ENCODE data around the gene TAF12. TPM values are rescaled to one million over a fixed set of nuclear protein-coding genes. Genes with fewer than 3 reads are reported as not detected.
A peak's percentile ranks its signal among the peaks of the same experiment; 100 is the strongest.
"Not testable (repeated sequence)": the region's sequence is repeated elsewhere in the genome, so short reads cannot be mapped to it uniquely, and the experiment has no call there.

TAF12 gene
- total RNA-seq, 4 donors from 2014 or later = 33.5 to 81.6 (median 65.0) TPM

GRCh38 chr1:28675924-28676257 is 33.0 kb upstream of the TAF12 start:
- Histone ChIP-seq H3K27ac (peak overlapping the region; percentile 74 to 83 (median 82)), H3K9me3 (no peaks in the 10 kb centered on the region), H3K4me3 (peak overlapping the region in 2 of 4 donors; percentile 15 to 22), H3K27me3 (no peaks in the 10 kb centered on the region), H3K36me3 (no peaks in the 10 kb centered on the region), H3K4me1 (peaks cover 4 to 8% of the 10 kb centered on the region in 2 donors)
- in situ Hi-C loops (cut with MboI; ENCODE audit: low sequenced_read_pairs in 4 of 4) = no loop called here
- ATAC-seq (no peak), DNase-seq (no peak)
- TF ChIP-seq CTCF (IDR thresholded peaks at IDR 0.05 in 4 of 5, conservative IDR thresholded peaks at IDR 0.05 in 1 of 5) (no peak), POLR2A (IDR thresholded peaks at IDR 0.05) (no peak)
- intact Hi-C loops (cut with DNase I; ENCODE audit: low total_unique reads) = loop anchor here (2.0 kb wide), 1 partner anchor 59 kb away; no protein-coding TSS in a partner anchor

GRCh38 chr1:28672971-28673370 is 30.1 kb upstream of the TAF12 start:
- intact Hi-C loops (cut with DNase I; ENCODE audit: low total_unique reads); H3K36me3 ChIP-seq; H3K4me3 ChIP-seq; H3K27me3 ChIP-seq; in situ Hi-C loops (cut with MboI; ENCODE audit: low sequenced_read_pairs in 4 of 4); ATAC-seq; DNase-seq; H3K27ac ChIP-seq; H3K9me3 ChIP-seq: not testable (repeated sequence)
- H3K4me1 ChIP-seq = peaks cover 13 to 17% of the 10 kb centered on the region in 2 donors

- Histone ChIP-seq H3K4me1 (peaks cover 18 to 24% of the 10 kb centered on the region in 2 donors), H3K27ac (peak overlapping the region in 1 of 4 donors; percentile 11), H3K4me3 (no peak overlapping the region), H3K36me3 (no peaks in the 10 kb centered on the region), H3K9me3 (no peaks in the 10 kb centered on the region), H3K27me3 (no peaks in the 10 kb centered on the region)
- intact Hi-C loops (cut with DNase I; ENCODE audit: low total_unique reads) (no loop called here), in situ Hi-C loops (cut with MboI; ENCODE audit: low sequenced_read_pairs in 4 of 4) (no loop called here)
- TF ChIP-seq CTCF (IDR thresholded peaks at IDR 0.05 in 4 of 5, conservative IDR thresholded peaks at IDR 0.05 in 1 of 5) (no peak), POLR2A (IDR thresholded peaks at IDR 0.05) (no peak)
- DNase-seq (no peak), ATAC-seq (no peak)
These were observed 28.4 kb upstream of the TAF12 start for GRCh38 chr1:28671254-28671780.

- peak overlapping the region; percentile 85 to 98 (median 96) for H3K4me3 ChIP-seq
- H3K27me3 ChIP-seq = no peaks in the 10 kb centered on the region
- H3K4me1 ChIP-seq = peaks cover 10 to 20% of the 10 kb centered on the region in 2 donors
- DNase-seq (no peak), ATAC-seq (peak; percentile 77 to 81)
- intact Hi-C loops (cut with DNase I; ENCODE audit: low total_unique reads) = loop anchor here (1.0 to 2.0 kb wide), 3 partner anchors 21 to 68 kb away; partner anchors contain the start of genes RNU11, TAF12 and YTHDF2
- no peaks in the 10 kb centered on the region for H3K36me3 ChIP-seq
- TF ChIP-seq CTCF (IDR thresholded peaks at IDR 0.05 in 4 of 5, conservative IDR thresholded peaks at IDR 0.05 in 1 of 5) (no peak), POLR2A (IDR thresholded peaks at IDR 0.05) (peak; percentile 69 to 72)
- H3K27ac ChIP-seq = peak overlapping the region; percentile 99 to 100 (median 99)
- H3K9me3 ChIP-seq = no peaks in the 10 kb centered on the region
- in situ Hi-C loops (cut with MboI; ENCODE audit: low sequenced_read_pairs in 4 of 4) = no loop called here
These were observed 26.3 kb upstream of the TAF12 start for GRCh38 chr1:28668956-28669723.

- in situ Hi-C loops (cut with MboI; ENCODE audit: low sequenced_read_pairs in 4 of 4) (no loop called here), intact Hi-C loops (cut with DNase I; ENCODE audit: low total_unique reads) (loop anchor here (1.0 to 2.0 kb wide), 3 partner anchors 20 to 68 kb away; partner anchors contain the start of genes RNU11, TAF12 and YTHDF2)
- DNase-seq = peak; percentile 74 to 85
- TF ChIP-seq CTCF (IDR thresholded peaks at IDR 0.05 in 4 of 5, conservative IDR thresholded peaks at IDR 0.05 in 1 of 5) (peak in 1 of 5 experiments; percentile 16), POLR2A (IDR thresholded peaks at IDR 0.05) (no peak)
- peak; percentile 86 to 87 for ATAC-seq
- Histone ChIP-seq H3K4me3 (peak within 1 kb of the TSS; percentile 85 to 98 (median 96)), H3K9me3 (no peaks in the 10 kb centered on the region), H3K36me3 (no peaks in the 10 kb centered on the region), H3K27ac (peak within 1 kb of the TSS; percentile 99 to 100 (median 99)), H3K4me1 (peaks cover 10 to 20% of the 10 kb centered on the region in 2 donors), H3K27me3 (no peaks in the 10 kb centered on the region)
These were observed 25.5 kb upstream of the TAF12 start, which contains the start of gene GMEB1 for GRCh38 chr1:28668191-28668955. Gene GMEB1 (plus strand): TSS chr1:28668784. CDS start chr1:28683613, 14,829 bp downstream.

Data from gastrocnemius medialis (tissue), 4 donors.